ENCODE data around the gene TNNT2. TPM values are rescaled to one million over a fixed set of nuclear protein-coding genes. Genes with fewer than 3 reads are reported as not detected.
A peak's percentile ranks its signal among the peaks of the same experiment; 100 is the strongest.

Gene TNNT2
- total and polyA plus RNA-seq, 2 of the 13 experiments (the other 11 are each of a cell fraction or from before 2014, with no cell fraction given): 0.20 to 0.63 TPM

GRCh38 chr1:201309416-201309815 lies 68.1 kb downstream of the TNNT2 start (continued):
- 0 out of 2 replicates have a peak, but pooled peaks have one; percentile 39 for TF ChIP-seq ZNF646 (CRISPR knock-in tag; IDR thresholded peaks at IDR 0.05)
- TF ChIP-seq ZBTB43 (CRISPR knock-in tag; conservative IDR thresholded peaks at IDR 0.05): 0 out of 2 replicates have a peak, but pooled peaks have one; percentile 51
- 0 out of 2 replicates have a peak, but pooled peaks have one; percentile 41 for TF ChIP-seq NR0B2 (CRISPR knock-in tag; IDR thresholded peaks at IDR 0.05)
- peak; percentile 74; the same call in 1 of the 2 replicates for TF ChIP-seq ZNF292 (CRISPR knock-in tag; IDR thresholded peaks at IDR 0.05; ENCODE audit: borderline replicate concordance, low read depth)
- TF ChIP-seq SOX13 (IDR thresholded peaks at IDR 0.05): peak; percentile 46; the same call in 1 of the 2 replicates
- peak in 1 of 2 experiments; percentile 85; a peak in 2 of 4 replicates for TF ChIP-seq SOX13 (CRISPR knock-in tag; conservative IDR thresholded peaks at IDR 0.05 in 1 of 2, IDR thresholded peaks at IDR 0.05 in 1 of 2)
- TF ChIP-seq HINFP (CRISPR knock-in tag; IDR thresholded peaks at IDR 0.05; ENCODE audit: low read depth): no peak
- TF ChIP-seq KDM5B (CRISPR knock-in tag; IDR thresholded peaks at IDR 0.05; ENCODE audit: borderline replicate concordance): 0 out of 2 replicates have a peak, but pooled peaks have one; percentile 22
- no peak for TF ChIP-seq NFKBIZ (CRISPR knock-in tag; IDR thresholded peaks at IDR 0.05)
- no peak for TF ChIP-seq ZNF138 (CRISPR knock-in tag; IDR thresholded peaks at IDR 0.05; ENCODE audit: low read depth)
- peak; percentile 38; the same call in 1 of the 2 replicates for TF ChIP-seq RAD21 (CRISPR knock-in tag; IDR thresholded peaks at IDR 0.05)
- TF ChIP-seq XRCC5 (optimal IDR thresholded peaks at IDR 0.05; ENCODE audit: low read length): peak; percentile 76
- TF ChIP-seq ARID4A (CRISPR knock-in tag; IDR thresholded peaks at IDR 0.05; ENCODE audit: borderline replicate concordance): peak; percentile 35; the same call in 1 of the 2 replicates
- peak; percentile 56; the same call in 1 of the 2 replicates for TF ChIP-seq TBX2 (CRISPR knock-in tag; IDR thresholded peaks at IDR 0.05; ENCODE audit: borderline replicate concordance)
